Stimulated activated CD4-positive, alpha-beta T cell treated with anti-CD3 and anti-CD28 coated beads, Interleukin-12 subunit alpha, Interleukin-12 subunit beta, amount 100 ng/mL, for 4 hours (primary cell): ENCODE results near the gene ZNF576.
"Not testable (repeated sequence)": the region's sequence is repeated elsewhere in the genome, so short reads cannot be mapped to it uniquely, and the experiment has no call there.

Experiments used
- DNase-seq: peaks from one replicate; pipeline ENCODE4 v3.0.0-alpha.2; 2020

The ZNF576 gene

GRCh38 chr19:43628646-43629326, 32.4 kb downstream of the ZNF576 start:
- no peak for DNase-seq

GRCh38 chr19:43631491-43631890, 35.1 kb downstream of the ZNF576 start:
- DNase-seq = no peak

- DNase-seq = no peak
These were observed 37.1 kb downstream of the ZNF576 start for GRCh38 chr19:43633520-43633919.

- no peak for DNase-seq
These were observed 37.7 kb downstream of the ZNF576 start for GRCh38 chr19:43634068-43634467.

- DNase-seq = no peak
These were observed 38.1 kb downstream of the ZNF576 start for GRCh38 chr19:43634506-43634871.

GRCh38 chr19:43634872-43635560, 38.6 kb downstream of the ZNF576 start:
- no peak for DNase-seq

- DNase-seq = not testable (repeated sequence)
These were observed 39.2 kb downstream of the ZNF576 start for GRCh38 chr19:43635561-43635940.

GRCh38 chr19:43636121-43636683, 39.8 kb downstream of the ZNF576 start:
- DNase-seq = no peak

GRCh38 chr19:43638214-43638994, 42.0 kb downstream of the ZNF576 start:
- DNase-seq = no peak

- no peak for DNase-seq
These were observed 42.7 kb downstream of the ZNF576 start for GRCh38 chr19:43638995-43639518.

- peak; percentile 50 for DNase-seq
These were observed 43.4 kb downstream of the ZNF576 start, which contains the start of gene CADM4 for GRCh38 chr19:43639519-43640423. Gene CADM4, minus strand, starts transcription at chr19:43639850. Its CDS starts 60 bp downstream, at chr19:43639790.

- DNase-seq = no peak
These were observed 44.0 kb downstream of the ZNF576 start for GRCh38 chr19:43640424-43640757.

- DNase-seq = no peak
These were observed 44.9 kb downstream of the ZNF576 start for GRCh38 chr19:43641333-43641732.

- no peak for DNase-seq
These were observed 46.1 kb downstream of the ZNF576 start for GRCh38 chr19:43642531-43642930.

- no peak for DNase-seq
These were observed 46.9 kb downstream of the ZNF576 start for GRCh38 chr19:43643326-43643725.

- DNase-seq = no peak
These were observed 47.8 kb downstream of the ZNF576 start for GRCh38 chr19:43644181-43644580.

GRCh38 chr19:43648633-43649032, 52.2 kb downstream of the ZNF576 start:
- no peak for DNase-seq

- DNase-seq = no peak
These were observed 53.1 kb downstream of the ZNF576 start for GRCh38 chr19:43649514-43649913.

GRCh38 chr19:43650276-43650675, 53.9 kb downstream of the ZNF576 start:
- DNase-seq = not testable (repeated sequence)
